ENCODE measurements around the gene USP3.
"Not testable (repeated sequence)": the region's sequence is repeated elsewhere in the genome, so short reads cannot be mapped to it uniquely, and the experiment has no call there.

USP3 gene

DNA sequence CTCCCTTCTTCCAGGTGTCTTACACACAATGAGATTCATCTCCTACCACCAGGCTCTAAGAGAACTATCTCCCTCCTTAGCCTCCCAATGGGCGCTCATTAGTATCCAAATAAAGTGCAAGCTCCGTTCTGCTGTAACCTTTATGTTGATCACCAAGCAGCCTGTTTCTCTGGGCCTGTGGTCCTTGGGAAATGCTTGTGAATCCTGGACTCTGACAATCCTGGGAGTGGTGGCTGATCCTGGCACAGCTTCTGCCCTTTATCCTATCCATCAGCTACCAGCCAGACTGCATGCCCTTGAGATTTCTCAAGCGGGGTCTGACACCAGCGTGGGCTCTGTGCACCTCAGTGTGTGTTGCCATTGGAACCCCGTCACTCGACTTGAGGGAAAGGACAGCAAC lies 26.1 kb upstream of the USP3 start:
- DNase-seq = no peak

DNA sequence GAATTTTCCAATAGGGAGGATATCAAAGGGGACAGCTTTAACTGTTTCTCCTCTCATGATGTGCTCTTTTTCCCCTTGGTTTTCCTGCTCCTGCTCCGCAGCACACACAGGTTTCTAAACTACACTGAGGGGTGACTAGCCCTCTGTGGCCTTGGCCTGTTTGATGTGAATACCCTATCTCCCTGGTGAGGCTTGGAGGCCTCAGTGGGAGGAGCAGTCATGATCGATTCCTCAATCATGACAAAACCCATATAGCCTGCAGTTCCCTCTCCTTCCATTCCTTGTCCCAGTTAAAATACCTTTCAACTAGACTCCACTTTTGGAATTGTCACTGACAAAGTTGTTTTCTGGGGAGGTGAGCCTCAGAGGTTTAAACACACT lies 24.0 kb upstream of the USP3 start:
- no peak for DNase-seq

DNA sequence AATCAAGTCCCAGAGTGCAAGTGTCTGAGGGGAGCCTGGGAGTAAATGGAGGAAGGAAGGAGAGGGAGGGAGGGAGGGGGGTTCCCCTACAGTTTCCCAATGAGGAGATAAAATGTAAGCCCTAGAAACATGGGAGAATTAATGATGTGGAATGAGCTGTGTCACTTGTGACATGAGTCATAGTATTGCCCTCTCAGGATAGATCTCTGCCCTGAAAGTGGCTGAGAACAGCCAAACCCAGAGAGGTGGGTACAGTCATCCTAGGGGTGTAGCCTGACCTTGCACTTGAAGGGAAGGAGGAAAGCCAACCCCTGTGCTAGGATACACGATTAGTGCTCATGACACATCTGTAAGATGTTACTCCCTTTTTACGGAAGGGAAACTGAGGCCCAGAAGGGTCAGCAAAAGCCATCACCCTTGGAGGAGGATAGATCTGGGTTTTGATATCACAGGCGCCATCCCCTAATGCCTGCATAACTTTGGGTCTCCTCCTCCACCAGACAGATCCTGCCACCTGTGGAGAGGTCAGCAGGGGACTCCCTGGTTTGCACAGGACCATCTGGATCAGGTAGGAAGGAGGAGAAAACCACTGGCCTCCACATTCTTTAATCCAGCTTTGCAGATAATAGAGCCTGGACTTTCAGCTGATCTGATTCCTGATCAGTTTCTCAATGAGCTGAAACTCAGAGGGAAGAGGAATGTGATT lies 23.1 kb upstream of the USP3 start:
- DNase-seq = peak; percentile 22

DNA sequence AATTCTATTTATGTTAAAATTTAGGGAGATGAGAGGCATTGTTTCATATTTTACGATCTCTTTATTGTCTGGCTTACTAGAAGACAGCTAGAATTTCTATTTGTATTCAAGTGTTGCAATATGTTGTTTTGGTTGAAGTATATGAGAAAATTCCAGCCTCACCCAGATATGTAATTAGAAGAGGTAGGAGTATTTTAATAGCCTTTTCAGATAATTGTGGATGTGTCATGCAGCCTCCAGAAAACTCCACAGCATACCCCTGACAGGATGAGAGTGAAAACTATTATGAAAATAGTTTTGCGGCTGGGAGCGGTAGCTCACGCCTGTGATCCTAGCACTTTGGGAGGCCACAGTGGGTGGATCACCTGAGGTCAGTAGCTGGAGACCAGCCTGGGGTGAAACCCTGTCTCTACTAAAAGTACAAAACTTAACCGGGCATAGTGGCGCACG lies 21.5 kb upstream of the USP3 start:
- DNase-seq = no peak

DNA sequence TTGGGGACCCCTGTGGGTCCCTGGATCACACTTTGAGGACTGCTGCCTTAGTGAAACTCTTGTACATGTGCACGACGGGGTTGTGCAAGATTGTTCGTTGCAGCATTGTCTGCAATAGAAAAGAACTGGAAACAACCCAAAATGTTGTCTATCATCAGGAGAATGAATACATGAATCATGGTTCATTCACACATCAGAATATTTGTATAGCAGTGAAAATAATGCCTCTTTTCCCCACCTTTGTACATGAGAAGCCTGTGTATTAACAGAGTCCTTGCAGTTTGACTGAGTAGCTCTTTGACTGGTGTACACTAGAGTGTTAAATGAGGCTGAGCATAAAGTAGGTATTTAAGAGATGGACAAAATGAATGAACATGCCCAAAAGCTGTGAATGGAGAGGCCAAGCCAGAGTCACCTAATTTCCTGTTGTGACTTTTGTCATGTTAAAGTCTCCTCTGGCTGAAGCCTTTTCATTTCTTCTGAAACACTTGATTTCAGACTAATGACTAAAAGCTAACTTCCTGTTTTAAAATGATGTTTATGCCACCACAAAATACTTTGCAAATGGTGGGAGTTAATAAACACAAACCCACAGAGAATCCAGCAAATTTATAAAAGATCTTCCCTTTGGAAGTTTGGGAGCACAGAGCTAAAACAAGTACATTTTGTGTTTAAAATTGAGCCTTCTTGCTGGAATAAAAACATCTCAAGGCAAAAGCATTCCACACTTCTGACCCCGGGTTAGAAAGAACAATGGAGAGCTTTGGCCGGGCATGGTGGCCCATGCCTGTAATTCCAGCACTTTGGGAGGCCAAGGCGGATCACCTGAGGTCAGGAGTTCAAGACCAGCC lies 20.6 kb upstream of the USP3 start:
- no peak for DNase-seq

DNA sequence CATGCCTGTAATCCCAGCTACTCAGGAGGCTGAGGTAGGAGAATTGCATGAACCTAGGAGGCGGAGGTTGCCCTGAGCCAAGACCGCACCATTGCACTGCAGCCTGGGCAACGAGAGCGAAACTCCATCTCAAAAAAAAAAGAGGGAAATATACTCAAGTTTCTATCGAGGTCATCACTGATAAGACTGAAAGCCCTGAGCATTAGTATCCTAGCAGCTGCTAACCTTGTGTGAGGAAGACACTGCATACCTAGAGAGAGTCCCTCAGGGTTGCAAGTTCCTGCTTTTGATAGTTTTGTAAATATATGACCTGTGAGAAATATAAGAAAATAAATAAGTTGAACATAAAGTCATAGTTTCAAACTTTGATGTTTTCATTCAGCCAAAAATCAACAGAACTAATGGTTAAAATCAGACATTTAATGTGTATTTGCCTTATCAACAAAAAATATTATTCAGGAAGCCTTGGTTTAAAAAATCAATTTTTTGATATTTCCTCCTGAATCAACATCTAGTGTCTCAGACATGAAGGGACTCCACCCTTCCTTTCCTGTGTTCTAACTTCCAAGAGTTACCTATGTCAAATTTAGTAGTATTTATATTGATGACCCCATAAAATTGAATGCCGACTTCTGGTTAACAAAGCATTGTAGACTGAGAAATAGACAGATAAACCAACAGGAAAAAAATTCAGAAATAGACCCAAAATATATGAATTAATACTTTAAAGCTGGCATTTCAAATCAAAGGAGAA lies 19.8 kb upstream of the USP3 start:
- no peak for DNase-seq

DNA sequence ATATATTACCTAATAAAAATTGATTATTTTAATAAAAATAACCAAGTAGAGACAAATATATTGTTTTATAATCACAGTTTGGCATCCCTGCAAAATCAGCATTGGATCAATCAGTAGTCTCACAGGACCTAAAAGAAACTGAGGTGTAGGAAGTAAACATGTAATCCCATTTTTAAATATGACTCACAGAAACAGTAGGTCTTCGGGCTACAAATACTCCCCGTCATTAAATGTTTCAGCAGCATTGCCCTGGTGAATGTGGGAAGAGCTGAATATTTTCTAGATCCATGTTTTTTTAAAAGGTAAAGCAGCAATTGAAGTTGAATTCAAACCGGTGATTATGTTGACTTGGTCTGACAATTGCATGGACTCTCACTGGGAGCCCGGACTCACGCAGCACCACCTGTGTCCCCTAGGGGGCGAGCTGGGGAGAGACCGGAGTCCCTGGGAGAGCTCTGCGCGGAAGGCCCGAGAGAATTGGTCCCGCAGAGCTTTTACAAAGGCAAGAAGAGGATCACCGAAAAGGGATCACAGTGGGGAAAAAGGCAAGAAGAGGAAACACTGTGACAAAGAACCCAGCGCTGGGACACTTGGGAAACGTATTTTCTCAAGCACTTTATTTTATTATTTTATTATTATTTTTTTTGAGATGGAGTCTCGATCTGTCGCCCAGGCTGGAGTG lies 17.2 kb upstream of the USP3 start:
- peak; percentile 85 for DNase-seq

DNA sequence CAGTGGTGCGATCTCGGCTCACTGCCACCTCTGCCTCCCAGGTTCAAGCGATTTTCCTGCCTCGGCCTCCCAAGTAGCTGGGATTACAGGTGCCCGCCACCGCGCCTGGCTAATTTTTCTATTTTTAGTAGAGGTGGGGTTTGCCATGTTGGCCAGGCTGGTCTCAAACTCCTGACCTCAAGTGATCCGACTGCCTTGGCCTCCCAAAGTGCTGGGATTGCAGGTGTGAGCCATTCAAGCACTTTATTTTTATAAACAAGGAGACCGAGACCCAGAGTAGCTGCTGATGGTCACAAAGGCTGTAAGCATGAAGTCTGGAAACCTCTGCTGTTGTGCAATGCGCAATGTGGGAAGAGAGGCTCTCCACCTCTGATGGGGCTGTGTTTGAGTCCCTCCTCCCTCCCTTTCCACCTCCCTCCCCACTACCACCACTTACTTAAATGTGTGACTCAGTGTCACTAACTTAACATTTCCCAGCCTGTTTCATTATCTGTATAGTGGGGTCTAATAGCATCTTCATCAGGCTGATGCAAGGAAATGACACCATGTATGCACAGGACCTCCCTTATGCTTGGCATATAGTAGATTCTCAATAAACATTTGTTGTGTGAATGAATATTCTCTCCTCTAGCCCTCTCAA lies 16.5 kb upstream of the USP3 start:
- not testable (repeated sequence) for DNase-seq

DNA sequence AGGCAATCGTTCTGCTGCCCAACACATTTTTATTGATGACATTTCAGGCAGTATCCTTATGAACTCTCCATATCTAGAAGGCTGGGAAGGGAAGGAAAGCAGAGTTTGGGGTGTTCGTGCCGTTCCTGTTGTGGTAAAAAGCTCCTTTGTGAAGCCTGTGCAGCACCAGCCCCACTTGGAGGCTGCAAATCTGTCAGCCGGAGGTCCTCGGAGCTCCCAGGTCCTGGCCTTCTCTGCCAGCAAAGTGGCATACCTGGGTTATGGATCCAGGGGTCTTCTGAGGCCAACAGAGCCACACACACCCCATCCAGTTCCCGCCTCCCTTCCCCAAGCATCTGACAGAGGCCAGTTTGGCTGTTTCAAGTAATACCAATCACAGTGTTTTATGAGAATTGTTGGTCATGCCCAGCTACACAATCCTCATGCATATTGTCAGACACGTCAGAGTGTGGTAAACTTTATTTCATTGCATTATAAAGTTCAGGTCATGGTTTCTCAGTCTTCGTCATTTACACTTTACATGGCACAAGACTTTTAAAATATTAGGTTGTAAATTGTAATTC lies 15.9 kb upstream of the USP3 start:
- no peak for DNase-seq

DNA sequence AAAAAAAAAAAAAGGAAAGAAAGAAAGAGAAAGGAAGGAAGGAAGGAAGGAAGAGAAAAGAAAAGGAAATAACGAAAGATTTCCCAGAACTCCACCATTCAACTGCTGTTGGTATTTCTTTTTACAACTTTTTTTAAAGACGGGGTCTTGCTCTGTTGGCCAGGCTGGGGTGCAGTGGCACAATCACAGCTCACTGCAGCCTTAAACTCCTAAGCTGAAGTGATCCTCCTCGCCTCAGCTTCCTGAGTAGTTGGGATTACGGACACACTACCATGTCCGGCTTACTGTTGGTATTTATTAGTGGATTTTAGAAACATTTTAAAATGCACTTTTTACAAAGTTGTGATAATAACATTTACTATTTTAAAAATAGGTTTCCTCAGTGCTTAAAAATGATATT lies 15.0 kb upstream of the USP3 start:
- no peak for DNase-seq

DNA sequence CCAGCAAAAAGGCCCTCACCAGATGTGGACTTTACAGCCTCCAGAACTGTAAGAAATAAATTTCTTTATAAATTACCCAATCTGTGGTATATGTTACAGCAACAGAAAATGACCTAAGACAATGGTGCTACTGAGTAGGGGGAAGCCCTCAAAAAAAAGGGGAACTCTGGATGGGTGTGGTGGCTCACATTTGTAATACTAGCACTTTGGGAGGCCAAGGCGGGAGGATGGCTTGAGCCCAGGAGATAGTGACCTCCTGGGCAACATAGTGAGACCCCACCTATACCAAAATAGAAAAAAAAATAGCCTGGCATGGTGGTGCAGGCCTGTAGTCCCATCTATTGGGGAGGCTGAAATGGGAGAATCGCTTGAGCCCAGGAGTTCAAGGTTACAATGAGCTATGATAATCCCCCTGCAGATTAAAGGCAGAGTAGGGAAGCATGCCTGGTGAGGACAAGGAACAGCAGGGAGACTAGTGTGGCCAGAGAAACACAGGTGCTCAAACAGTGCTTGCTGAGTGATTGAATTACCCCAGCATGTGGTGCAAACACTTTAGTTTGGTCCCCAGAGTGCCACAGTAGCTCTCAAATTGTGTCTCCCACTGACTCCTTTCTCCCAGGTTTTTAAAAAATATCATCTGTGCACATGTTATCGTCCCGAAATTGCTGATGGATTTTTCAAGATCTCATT lies 13.9 kb upstream of the USP3 start:
- peak; percentile 28 for DNase-seq

DNA sequence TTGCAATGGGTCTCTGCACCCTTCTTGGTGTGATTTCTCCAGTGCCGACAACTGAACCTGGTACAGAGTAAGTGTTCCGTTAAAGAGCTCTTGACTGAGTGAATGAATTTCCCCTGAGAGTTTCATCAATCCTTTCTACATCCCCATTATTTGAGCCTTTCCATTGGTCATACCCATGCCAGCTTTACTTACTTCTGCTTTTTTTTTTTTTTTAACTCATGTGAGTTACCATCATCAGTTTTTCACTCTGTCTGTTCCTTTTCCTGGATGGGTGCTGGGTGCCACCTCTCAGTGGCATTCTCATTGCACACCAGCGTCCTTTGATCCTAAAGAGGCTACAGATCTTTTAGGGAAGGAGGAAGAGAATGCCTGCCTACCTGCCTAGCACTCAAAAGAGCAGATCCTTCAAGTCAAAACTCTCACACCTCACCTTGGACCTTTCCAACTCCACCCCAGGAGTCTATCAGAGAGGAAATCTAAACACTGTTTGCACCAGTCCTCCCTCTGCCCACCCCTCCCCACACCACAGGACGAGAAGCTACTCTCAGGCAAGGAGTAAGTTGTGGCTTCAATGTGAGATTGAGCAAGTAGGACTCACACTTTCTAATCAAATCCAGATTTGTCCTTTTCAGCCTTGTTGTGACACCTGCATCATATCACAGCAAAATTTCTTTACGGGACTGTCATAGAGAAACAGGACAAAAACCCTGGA lies 13.1 kb upstream of the USP3 start:
- DNase-seq = no peak

DNA sequence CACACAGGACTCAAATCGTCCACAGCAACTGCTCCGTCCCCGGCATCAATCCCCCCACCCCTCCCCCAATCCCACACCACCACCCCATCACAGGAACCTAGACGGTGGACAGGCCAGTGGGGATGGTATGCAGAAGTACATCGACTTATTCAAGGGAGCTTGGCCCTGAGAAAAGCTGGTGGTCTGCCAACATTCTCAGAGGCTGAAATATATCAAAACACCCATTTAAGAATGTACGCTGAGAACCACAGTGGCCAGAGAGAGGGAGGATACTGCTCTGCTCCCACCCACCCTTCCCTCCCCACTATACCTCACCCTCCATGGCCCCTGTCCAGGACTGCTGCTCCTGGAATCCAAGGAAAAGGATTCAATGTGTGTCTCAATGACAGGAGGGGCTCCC lies 12.4 kb upstream of the USP3 start:
- no peak for DNase-seq

DNA sequence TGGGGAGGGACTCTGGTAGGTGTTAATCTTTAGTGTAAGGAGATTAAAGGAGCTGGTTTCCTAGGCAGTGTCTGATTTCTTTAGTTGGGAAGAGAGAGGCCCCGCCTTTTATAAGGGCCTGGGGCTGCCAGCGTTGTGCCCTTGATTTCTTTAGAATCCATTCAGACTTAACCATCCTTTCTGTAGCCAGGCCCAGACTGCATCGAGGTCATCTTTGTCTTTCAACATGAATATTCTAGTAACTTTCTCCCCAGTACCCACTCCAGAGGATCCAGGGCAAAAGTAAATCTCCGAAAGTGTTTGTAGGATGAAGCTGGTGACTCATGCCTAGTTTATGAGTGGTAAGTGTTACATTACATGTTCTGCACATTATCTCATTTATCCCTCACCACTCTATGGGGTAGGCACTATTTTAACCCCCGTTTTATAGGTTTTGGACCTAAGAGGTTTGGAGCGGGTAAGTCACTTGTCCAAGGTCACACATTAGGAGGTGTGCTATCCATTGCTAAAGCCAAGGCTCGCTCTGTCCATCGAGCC lies 11.8 kb upstream of the USP3 start:
- DNase-seq = peak; percentile 57

DNA sequence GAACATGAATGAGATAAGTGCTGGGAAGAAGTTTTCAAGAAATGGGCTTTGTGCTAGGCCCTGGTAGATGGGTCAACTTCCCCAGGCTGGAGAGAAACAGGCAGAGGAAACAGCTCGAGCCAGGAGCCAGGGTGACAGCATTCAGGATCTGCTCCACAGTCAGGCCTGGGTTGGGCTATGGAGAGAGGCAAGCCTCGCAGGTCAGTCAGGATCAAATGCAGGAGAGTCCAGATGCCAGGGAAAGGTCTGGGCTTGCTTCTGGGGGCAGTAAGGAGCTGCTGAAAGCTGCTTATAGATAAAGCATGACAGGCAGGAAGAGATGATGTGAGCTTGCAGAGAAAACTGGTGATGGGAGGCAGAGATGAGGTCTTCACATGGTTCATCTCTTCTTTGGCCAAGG lies 11.0 kb upstream of the USP3 start:
- no peak for DNase-seq

DNA sequence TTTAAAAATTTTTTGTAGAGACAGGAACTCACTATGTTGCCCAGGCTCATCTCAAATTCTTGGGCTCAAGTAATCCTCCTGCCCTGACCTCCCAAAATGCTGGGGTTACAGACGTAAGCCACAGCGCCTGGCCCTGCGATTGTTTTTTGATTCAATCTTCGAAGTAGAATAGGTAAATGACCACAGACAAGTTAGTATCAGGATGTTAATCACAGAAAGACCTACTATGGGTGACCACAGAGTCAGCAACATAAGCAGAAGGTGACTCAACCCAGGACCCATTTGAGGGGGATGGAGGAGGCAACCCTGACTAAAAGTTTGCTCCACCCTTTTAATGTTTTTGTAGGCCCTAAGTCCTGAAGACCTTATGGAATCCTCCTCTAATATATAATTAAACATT lies 10.0 kb upstream of the USP3 start:
- no peak for DNase-seq

DNA sequence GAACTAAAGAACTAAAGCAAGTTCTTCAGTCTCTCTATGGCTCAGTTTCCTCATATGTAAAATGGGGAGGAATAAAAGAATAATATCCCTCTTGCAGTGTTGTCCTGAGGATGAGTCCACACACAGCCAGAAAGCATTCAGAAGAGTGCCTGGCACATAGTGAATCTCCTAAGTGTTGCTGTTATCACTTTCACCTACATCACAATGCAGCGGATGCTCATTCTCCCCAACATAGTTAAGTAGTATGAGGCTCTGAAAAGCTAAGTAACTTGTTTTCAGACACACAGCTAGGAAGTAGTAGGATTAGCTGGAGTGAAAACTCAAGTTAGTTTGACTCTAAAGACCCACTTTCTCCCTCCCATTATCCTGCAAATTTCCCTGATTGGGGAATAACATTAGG lies 9.1 kb upstream of the USP3 start:
- DNase-seq = no peak

DNA sequence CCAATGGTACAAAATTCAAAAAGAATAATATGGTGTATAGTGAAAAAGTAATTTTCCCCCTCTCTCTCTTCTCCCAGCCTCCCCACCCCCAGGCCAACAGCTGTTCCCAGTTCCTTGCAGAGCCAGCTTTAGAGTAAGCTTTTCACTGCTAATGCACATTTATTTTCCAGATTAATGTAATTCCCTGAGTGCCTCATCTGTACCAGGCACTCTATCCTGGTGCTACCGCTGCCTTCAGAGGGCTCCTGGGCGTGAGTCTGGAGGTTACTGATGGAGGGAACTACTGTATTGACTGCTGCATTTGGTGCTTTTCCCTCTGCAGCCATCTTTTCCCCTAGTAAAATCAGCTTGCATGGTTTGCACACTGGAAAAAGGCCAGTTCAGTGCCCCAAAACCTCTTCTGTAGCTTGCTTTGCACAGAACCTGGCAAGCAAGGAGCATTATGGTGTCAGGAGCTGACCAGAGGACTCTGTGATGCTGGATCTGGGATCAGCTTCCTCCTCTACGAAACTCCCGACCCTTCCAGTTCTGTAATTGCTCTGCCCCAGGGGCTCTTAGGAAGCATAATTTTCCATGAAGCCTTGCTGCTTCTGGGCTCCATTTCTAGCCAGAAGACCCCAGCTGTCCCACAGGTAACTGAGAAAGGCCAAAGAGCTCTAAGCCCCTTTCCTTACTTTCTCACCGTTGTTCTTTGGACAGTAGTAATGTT lies 8.5 kb upstream of the USP3 start:
- DNase-seq = no peak

DNA sequence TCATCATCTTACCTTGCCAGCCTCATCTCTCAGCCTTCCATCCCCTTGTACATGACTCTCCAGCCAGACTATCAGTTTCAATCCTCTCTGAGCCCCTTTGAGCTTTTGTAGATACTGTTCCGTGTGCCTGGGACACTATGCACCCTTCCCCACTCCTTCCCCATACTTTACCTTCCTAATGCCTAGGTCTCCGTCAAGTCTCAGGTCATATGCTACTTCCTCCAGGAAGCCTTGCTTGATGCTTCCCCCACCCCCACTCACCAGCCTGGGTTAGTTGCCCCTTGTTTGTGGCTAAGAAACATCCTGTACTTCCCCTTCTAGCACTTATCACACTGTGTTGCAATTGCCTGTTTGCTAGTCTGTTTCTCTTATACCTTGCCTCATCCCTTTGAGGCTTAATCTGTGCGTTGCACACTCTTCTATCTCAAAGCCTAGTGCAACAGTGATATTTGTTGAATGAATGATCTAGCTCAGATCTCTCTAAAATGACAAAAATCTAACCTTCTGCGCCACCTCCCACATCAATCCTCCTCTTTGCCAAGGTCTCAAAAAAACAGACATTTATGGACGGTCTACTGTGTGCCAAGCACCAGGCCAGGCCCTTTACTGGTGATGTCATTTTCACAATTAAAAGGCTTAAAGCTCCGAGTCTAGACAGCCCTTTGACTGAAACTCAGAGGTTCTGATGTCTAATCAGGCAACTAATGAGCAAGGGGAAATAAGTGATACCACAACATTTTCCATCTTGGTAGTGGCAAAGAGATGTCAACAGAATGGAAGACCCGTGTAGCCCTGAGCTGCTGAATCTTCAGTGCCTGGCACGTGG lies 6.5 kb upstream of the USP3 start:
- no peak for DNase-seq
